Mesothelial cell of epicardium (in vitro differentiated cells): ENCODE measurements around the gene C16orf74. TPM values are rescaled to one million over a fixed set of nuclear protein-coding genes. Genes with fewer than 3 reads are reported as not detected.
A peak's percentile ranks its signal among the peaks of the same experiment; 100 is the strongest.

Experiments
- DNase-seq, 2 experiments: peaks; one replicate each; pipeline ENCODE4 v3.0.0; 2021; ENCODE audit warnings: low spot score in 2 of 2; ENCODE audit not compliant: unreplicated experiment in 2 of 2
- H3K27ac Mint-ChIP-seq: 2 replicates; pipeline ENCODE4 v1.8.0; 2021; ENCODE audit warnings: mixed read lengths
- H3K27me3 Mint-ChIP-seq: 2 replicates; pipeline ENCODE4 v1.8.0; 2021; ENCODE audit warnings: low read depth, mixed read lengths
- H3K36me3 Mint-ChIP-seq: 2 replicates; pipeline ENCODE4 v1.8.0; 2021; ENCODE audit warnings: mixed read lengths
- H3K4me1 Mint-ChIP-seq: 2 replicates; pipeline ENCODE4 v1.8.0; 2021; ENCODE audit warnings: mixed read lengths
- H3K4me3 Mint-ChIP-seq: 2 replicates; pipeline ENCODE4 v1.8.0; 2021; ENCODE audit warnings: mild to moderate bottlenecking, moderate library complexity, mixed read lengths
- H3K9me3 Mint-ChIP-seq: 2 replicates; pipeline ENCODE4 v1.8.0; 2021; ENCODE audit warnings: mixed read lengths
- CTCF ChIP-seq: fragments of 200-600 bp; sonication (generic); IDR thresholded peaks from one replicate; pipeline ENCODE4 v1.5.0; 2021; ENCODE audit warnings: antibody characterized with exemption; ENCODE audit not compliant: unreplicated experiment
- total RNA-seq: library from RNA; stranded (reverse); gene quantifications from 3 replicates; pipeline ENCODE4 v1.2.1, GENCODE V29; 2021

C16orf74 gene
- total RNA-seq, 1 donor from 2014 or later: 12.1 TPM

DNA sequence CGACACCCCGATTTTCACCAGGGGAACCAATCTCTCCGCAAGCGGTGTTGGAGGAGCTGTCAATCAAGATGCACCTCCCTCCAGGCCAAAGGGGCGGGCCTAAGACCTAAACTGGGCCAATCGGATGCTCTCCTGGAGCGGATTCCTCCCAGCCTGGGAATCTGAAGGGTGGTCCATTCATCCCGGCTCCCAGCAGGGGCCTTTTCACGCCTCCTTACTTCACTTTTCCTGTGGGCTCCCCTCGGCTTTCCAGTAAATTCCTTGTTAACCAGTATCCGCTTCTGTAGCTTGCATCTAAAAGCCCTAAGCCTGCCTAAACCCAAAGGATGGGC is 17.1 kb downstream of the C16orf74 start:
- no peak overlapping the region for H3K4me3 Mint-ChIP-seq
- peaks cover 7% of the 10 kb centered on the region for H3K4me1 Mint-ChIP-seq
- H3K36me3 Mint-ChIP-seq: peaks cover 4% of the 10 kb centered on the region
- TF ChIP-seq CTCF: no peak
- H3K9me3 Mint-ChIP-seq: no peaks in the 10 kb centered on the region
- no peak for DNase-seq
- no peak overlapping the region for H3K27ac Mint-ChIP-seq
- no peaks in the 10 kb centered on the region for H3K27me3 Mint-ChIP-seq

DNA sequence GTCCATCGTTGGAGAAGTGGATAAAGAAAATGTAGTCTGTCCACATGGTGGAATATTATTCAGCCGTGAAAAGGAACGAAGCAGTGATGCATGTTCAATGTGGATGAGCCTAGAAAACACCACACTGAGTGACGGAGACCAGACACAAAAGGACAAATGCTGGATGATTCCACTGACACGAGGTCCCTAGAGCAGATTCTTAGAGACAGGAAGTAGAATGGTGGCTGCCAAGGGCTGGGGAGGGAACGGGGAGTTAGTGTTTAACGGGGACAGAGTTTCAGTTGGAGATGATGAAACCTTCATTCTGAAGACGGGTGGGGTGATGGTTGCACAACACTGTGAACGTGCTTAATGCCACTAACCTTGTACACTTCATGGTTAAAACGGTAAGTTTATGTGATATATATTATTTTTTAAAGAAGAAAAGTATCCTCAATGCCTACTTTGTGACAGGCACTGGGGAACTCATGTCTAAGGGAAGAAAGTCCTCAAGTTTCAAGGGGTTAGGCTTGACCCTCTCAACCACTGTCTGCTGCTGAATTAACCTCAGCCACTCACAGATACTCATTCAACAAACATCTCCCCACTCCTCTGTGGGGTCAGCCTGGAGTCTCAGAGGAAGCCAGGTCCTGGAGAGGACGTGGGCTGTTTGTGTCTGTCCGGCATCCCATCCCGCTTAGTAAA is 17.6 kb downstream of the C16orf74 start:
- no peak overlapping the region for H3K4me3 Mint-ChIP-seq
- H3K36me3 Mint-ChIP-seq: peaks cover 4% of the 10 kb centered on the region
- peaks cover 7% of the 10 kb centered on the region for H3K4me1 Mint-ChIP-seq
- H3K27ac Mint-ChIP-seq: no peak overlapping the region
- no peak for DNase-seq
- H3K9me3 Mint-ChIP-seq: no peaks in the 10 kb centered on the region
- no peak for TF ChIP-seq CTCF
- H3K27me3 Mint-ChIP-seq: no peaks in the 10 kb centered on the region

GRCh38 chr16:85731179-85731578 is 19.7 kb downstream of the C16orf74 start:
- Mint-ChIP-seq H3K36me3 (peaks cover 5% of the 10 kb centered on the region), H3K9me3 (no peaks in the 10 kb centered on the region), H3K4me3 (no peak overlapping the region), H3K27ac (no peak overlapping the region), H3K27me3 (no peaks in the 10 kb centered on the region), H3K4me1 (peaks cover 7% of the 10 kb centered on the region)
- no peak for TF ChIP-seq CTCF
- DNase-seq: no peak

GRCh38 chr16:85730186-85730465 is 20.8 kb downstream of the C16orf74 start:
- Mint-ChIP-seq H3K27ac (no peak overlapping the region), H3K4me1 (peaks cover 7% of the 10 kb centered on the region), H3K9me3 (no peaks in the 10 kb centered on the region), H3K4me3 (no peak overlapping the region), H3K36me3 (peaks cover 11% of the 10 kb centered on the region), H3K27me3 (no peaks in the 10 kb centered on the region)
- no peak for TF ChIP-seq CTCF
- DNase-seq: no peak

- Mint-ChIP-seq H3K36me3 (peaks cover 11% of the 10 kb centered on the region), H3K9me3 (no peaks in the 10 kb centered on the region), H3K4me3 (no peak overlapping the region), H3K27me3 (no peaks in the 10 kb centered on the region), H3K4me1 (peaks cover 7% of the 10 kb centered on the region), H3K27ac (peak overlapping the region; percentile 13)
- no peak for DNase-seq
- no peak for TF ChIP-seq CTCF
Measured at GRCh38 chr16:85729452-85730185, 21.3 kb downstream of the C16orf74 start.
